AG04449 (cell line): ENCODE measurements around the gene CTNNA1.

Experiments used
- CTCF ChIA-PET: fragments of 350-600 bp; formaldehyde crosslinking; extraction: SDS; loops from one replicate; lab custom pipeline; 2021; ENCODE audit warnings: antibody characterized with exemption; lab: Yijun Ruan, JAX
- POLR2A ChIA-PET: fragments of 400-600, 350-600 bp; formaldehyde crosslinking; extraction: SDS; loops from one replicate; lab custom pipeline; 2020; ENCODE audit warnings: antibody characterized with exemption, inconsistent platforms; lab: Yijun Ruan, JAX
- DNase-seq: peaks from one replicate; pipeline ENCODE4 v3.0.0-alpha.2; 2010; ENCODE audit warnings: low read depth, low spot score
- H3K4me3 ChIP-seq: 2 replicates; pipeline ENCODE4 v1.5.1; 2011; ENCODE audit warnings: low read depth, mild to moderate bottlenecking, control low read depth, low read length
- CTCF ChIP-seq: IDR thresholded peaks from one replicate; pipeline ENCODE4 v1.5.1; 2011; ENCODE audit warnings: mild to moderate bottlenecking, moderate library complexity, low read length, control low read depth, inconsistent platforms; ENCODE audit not compliant: insufficient read depth; ENCODE audit errors: missing control alignments

CTNNA1 gene

DNA sequence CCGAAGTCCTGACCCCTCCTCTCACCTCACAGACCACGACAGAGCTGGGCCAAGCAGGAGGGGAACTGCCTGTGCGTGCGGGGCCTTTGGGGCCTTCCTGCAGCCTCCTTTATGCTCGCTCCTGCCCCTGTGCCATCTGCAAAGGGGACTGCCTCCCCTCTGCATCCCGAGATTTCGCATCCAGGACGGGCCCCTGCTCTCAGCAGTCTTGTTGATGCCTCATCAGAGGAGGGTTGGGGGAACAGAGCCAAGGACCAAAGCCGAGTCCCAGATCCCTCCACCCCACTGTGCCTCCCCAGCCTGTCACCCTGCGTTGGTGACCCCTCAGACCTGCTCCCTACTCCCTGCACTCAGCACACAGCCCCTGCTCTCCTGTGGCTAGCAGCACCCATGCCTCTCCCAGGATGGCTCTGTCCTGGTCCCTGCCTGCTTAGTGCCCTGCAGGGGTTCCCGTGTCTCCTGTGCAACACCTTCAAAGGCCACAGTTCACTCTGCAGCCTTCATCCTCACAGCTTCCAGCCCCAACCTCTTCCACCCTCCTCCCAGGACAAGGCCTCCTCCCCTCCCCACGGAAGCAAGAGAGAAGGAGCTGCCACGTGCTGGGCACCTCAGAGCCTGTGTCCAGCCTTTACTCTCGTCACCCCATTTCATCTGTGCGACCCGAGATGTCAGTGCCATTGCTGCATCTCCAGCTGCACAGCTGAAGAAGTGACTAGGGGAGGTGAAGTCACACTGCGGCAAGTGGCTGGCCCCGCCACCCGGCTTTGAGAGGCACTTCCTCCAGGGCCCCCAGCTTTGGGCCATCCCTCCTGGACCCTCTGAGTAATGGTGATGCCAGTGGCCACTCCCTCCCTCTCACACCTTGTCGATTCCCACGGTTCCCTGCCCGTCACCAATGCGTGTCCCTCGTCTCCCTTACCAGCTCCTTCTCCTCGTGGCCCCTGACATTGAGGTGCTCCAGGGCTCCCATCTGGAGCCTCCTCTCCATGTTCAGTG lies 184.5 kb downstream of the CTNNA1 start:
- CTCF ChIA-PET: interaction anchor here (1.0 kb wide), 1 partner anchor 8 kb away, joined by 3 read pairs; no protein-coding TSS in a partner anchor
- H3K4me3 ChIP-seq: no peak overlapping the region
- TF ChIP-seq CTCF: no peak
- POLR2A ChIA-PET: no interaction called here
- DNase-seq: no peak

- no peak for TF ChIP-seq CTCF
- DNase-seq: no peak
- no peak overlapping the region for H3K4me3 ChIP-seq
- ChIA-PET POLR2A (no interaction called here), CTCF (no interaction called here)
Observed at GRCh38 chr5:138938526-138938925, 185.3 kb downstream of the CTNNA1 start.

- CTCF ChIA-PET: interaction anchor here (0.6 to 1.9 kb wide), 3 partner anchors 116 to 320 kb away, joined by 3 to 5 read pairs (median 4); no protein-coding TSS in a partner anchor
Observed at GRCh38 chr5:138942066-138942465, 188.8 kb downstream of the CTNNA1 start.

DNA sequence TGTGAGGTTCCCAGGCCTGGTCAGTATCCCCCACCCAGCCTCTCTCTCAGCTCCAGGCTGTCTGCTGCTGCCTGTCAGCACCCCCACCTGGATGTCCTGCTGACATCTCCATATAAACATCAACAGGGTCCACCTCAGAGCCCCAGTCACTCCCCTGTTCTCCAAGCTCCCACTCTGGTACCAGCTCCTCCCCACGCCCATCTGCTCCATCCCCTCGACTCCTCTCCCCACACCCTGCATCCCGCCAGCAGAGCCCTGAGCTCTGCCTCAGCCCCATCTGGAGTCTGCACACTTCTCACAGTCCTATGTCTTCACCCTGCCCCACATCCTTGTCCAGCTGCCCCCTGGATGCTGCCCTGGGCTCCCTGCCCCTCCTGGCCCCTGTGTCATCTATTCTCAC lies 189.6 kb downstream of the CTNNA1 start:
- ChIA-PET CTCF (interaction anchor here (0.6 to 1.9 kb wide), 3 partner anchors 117 to 319 kb away, joined by 3 to 5 read pairs (median 4); no protein-coding TSS in a partner anchor), POLR2A (interaction anchor here (1.2 kb wide), 1 partner anchor 98 kb away, joined by 3 read pairs; no protein-coding TSS in a partner anchor)
- no peak overlapping the region for H3K4me3 ChIP-seq
- TF ChIP-seq CTCF: no peak
- no peak for DNase-seq

More at GRCh38 chr5:138942066-138942465, 188.8 kb downstream of the CTNNA1 start:
- TF ChIP-seq CTCF: no peak
- no peak overlapping the region for H3K4me3 ChIP-seq
- POLR2A ChIA-PET: no interaction called here
- DNase-seq: no peak

- TF ChIP-seq CTCF: no peak
- no peak overlapping the region for H3K4me3 ChIP-seq
- ChIA-PET POLR2A (interaction anchor here (1.2 kb wide), 1 partner anchor 98 kb away, joined by 3 read pairs; no protein-coding TSS in a partner anchor), CTCF (interaction anchor here (1.9 kb wide), 1 partner anchor 319 kb away, joined by 5 read pairs; no protein-coding TSS in a partner anchor)
- DNase-seq: no peak
Observed at GRCh38 chr5:138943599-138944173, 190.5 kb downstream of the CTNNA1 start.
